ENCODE measurements around the gene KIF3B.
"Not testable (repeated sequence)": the region's sequence is repeated elsewhere in the genome, so short reads cannot be mapped to it uniquely, and the experiment has no call there.

KIF3B gene

DNA sequence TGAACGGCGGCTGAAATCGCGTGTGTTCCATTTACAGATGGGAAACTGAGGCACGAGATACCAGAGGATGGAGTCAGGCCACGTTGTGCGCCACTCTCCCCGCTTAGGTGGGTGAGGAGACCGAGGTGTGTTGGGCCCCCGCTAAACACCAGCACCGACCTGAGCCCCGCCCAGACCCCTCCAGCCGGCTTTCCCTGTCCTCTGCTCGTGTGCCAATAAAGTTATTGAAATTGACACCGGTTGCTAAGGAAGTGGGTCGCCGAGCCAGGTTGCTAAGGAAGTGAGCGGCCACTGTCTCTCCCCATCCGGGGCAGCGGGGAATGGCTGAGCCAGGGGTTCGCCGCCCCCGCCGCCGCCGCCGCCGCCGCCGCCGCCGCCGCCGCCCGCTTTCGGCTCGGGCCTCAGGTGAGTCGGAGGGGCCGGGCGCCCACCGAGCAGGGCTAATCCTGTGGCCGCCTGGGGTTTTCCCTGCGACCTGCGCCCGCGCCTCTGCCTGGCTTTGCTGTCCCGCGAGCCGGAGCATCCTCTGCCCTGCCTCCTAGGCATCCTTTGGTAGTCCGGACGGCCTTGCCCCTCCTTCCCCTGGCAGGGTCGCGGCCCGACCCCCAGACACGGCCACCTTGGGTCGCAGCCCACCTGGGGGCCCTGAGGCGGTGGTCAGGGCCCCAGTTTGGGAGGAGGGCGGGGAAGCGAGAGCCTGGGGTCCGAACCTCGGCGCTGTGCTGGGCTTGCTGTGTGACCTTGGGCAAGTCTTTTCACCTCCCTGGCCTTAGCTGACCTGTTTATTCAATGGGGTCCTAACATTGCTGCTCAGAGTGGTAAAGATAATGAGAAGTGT lies at the start of gene KIF3B:
Gene KIF3B, plus strand, starts transcription at position 291 of the 838 bp plus-strand sequence. CDS start 32,127 bp downstream, outside the sequence.
- DNase-seq (ENCODE audit: low read depth in 2 of 2), result peak; percentile 81 to 82

- no peak for DNase-seq (ENCODE audit: low read depth in 2 of 2)
Observed at GRCh38 chr20:32227744-32228688, 49.4 kb upstream of the KIF3B start.

DNA sequence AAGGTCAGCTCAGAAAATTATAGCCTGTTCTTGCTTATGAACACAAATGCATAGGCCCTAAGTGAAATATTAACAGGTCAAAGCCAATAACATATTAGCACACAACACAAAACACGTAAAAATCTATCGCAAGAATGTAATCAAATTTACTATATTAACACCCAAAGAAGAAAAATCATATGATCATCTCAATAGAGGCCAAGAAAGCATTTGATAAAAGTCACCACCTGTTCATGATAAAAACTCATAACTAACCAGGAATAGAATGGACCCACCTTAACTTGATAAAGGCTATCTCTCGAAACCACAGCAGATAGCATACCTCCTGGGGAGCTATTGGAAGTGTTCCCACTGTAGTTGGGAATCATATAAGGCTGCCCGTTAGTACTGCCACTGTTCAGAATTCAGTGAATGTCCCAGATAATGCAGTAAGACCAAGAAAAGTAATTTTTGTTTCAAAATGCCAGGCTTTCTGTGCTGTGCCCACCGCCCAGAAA lies 48.2 kb upstream of the KIF3B start:
- no peak for DNase-seq (ENCODE audit: low read depth in 2 of 2)

GRCh38 chr20:32230707-32231106 lies 46.7 kb upstream of the KIF3B start:
- DNase-seq (ENCODE audit: low read depth in 2 of 2), result no peak

DNA sequence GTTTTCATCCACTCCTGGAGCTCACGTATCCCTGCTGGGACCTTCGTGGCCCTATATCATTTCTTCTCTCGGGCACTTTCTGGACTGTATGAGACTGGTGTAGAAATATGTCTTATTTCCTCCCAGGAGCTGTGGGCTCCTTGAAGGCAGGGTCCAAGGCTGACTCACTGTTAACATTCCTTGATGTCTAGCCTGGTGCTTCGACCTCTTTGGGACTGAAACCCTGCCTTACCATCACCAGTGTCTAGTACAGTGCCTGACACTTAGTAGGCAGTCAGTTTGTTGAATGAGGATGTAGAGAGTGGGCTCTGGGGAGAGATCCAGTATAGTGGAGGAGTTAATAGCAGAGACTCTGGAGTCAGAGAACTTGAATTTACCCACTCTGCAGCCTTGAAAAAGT lies 46.2 kb upstream of the KIF3B start:
- DNase-seq (ENCODE audit: low read depth in 2 of 2), result no peak

DNA sequence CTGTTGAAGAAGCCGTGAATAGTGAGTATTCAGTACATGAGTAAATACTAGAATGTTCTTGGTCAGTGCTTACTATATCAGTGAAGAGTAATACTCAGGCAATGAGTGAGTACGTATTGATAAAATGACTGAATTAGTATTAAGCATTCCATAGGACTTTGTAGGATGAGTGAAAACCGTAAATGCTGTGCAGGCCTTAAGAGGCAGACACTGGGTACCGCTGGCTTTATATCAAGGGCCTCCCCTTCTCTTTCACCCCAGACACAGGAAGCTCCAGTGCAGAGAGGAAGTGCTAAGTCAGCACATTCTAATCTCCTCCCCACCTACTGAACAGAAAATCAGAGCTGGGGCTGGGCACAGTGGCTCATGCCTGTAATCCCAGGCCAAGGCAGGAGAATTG lies 45.6 kb upstream of the KIF3B start:
- peak in 1 of 2 donors; percentile 39 for DNase-seq (ENCODE audit: low read depth in 2 of 2)

DNA sequence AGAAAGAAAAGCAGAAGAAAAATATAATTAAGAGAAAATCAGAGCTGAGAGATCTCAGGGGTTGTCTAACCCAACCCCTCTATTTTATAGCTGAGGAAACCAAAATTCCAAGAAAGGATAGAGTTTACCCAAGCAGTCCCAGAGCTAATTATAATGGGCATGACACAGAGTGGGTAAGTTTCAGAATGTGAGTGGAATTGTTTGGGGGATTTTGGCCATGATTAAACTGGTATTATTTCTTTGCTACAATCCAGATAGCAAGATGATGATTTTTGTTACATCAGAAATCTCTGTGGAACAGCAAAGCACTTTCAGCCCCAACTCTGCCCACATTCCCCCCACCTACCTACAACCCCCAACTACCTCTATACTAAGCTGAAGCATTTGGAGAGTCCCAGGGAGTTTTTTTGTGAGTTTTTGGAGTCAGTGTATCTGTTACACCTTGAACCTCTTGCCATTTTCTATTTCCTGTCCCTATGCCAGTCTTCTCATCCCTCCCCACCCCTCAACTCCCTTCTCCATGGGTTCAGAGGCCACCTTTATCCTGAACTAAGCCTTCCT lies 45.0 kb upstream of the KIF3B start:
- DNase-seq (ENCODE audit: low read depth in 2 of 2), result no peak

DNA sequence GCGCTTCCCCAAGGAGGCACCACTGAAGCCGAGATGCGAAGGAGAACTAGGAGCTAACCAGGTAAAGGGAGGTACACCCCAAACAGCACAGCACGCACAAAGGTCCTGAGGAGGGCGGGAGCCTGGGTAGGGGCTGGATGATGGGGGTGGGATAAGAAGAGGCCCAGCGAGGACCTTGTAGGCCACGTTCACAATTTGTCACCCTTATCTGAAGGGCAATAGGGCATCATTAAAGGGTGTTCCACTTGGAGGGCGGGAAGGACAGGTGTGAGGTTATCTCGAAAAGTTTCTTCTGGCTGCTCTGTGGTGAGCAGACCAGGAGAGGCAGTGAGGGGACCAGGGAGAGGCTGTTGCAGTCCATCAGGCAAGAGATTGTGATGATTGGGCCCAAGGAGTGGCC lies 44.2 kb upstream of the KIF3B start:
- no peak for DNase-seq (ENCODE audit: low read depth in 2 of 2)

DNA sequence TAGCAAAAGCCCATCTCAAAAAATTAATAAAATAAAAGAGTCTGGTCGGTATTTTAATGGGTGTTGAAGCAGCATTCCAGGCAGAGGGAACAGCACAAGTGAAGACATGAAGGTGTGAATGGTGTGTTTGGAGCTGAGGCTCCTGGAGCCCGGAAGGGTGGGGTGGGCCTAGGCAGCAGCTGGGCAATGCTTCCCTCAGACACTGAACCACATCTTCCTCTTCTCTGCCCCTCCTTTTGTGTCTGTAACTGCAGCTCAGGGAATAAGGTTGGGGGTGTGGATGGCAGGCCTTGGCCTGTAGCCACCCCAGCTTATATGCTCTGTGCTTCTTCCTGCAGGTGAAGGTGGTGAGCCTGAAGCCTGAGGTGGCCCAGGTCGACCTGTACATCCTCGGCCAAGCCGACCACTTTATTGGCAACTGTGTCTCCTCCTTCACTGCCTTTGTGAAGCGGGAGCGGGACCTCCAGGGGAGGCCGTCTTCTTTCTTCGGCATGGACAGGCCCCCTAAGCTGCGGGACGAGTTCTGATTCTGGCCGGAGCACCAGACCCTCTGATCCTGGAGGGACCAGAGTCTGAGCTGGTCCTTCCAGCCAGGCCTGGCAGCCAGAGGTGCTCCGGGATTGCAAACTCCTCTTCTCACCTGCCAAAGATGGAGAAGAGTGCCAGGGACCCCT lies 43.2 kb upstream of the KIF3B start:
- DNase-seq (ENCODE audit: low read depth in 2 of 2), result no peak

DNA sequence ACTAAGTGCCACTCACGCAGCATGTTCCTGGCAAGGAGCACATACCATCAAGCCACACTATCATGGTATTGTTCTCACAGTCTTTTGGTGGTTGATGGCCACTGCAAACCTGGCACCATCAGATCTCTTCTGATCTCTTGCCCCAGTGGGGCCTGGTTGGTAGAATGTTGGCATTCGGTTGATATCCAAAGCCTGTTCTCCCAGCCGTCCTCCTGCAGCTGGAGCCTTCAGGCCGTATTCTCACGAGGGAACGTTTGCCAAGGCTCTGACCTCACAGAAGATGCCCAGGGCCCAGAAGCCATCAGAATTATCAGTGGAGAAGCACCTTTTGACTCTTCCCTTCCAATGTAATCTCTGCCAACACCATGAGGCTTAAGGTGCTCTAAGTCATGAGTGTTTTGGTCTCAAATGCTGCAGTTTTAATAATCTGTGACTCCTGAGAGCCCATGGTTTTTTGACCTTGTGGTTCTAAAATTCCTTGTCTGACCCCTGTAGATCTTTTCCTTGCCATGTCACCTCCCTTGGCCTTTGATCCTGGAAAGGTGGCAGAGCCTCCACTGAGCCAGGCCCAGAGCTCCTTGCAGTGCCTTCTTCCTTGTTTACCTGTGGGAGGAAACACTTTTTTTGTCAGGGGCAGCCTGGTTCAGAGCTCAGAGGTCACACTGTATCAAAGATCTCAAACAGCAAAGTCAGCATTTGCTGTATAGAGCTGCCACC lies 42.0 kb upstream of the KIF3B start:
- no peak for DNase-seq (ENCODE audit: low read depth in 2 of 2)

- no peak for DNase-seq (ENCODE audit: low read depth in 2 of 2)
Observed at GRCh38 chr20:32236048-32236533, 41.4 kb upstream of the KIF3B start.

GRCh38 chr20:32236819-32237218 lies 40.6 kb upstream of the KIF3B start:
- DNase-seq (ENCODE audit: low read depth in 2 of 2), result no peak

DNA sequence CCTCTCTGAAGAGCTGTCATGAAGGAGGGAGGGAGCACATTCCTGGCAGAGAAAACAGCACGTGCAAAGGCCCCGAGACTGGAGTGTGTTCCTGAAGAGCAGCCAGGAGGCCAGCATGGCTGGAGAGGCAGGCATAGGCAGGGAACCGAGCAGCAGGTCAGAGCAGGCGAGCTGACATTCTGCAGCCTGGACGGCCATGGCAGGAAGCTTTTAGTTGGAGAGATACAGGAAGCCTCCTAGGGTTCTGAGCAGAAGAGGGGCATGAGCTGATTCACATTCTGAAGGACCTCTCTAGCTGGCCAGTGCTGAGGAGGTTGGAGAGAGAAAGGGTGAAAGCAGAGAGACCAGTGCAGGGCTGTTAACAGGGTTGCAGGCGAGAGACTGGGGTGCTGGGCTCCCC lies 40.0 kb upstream of the KIF3B start:
- no peak for DNase-seq (ENCODE audit: low read depth in 2 of 2)

- DNase-seq (ENCODE audit: low read depth in 2 of 2), result no peak
Observed at GRCh38 chr20:32238483-32239425, 38.7 kb upstream of the KIF3B start.

- no peak for DNase-seq (ENCODE audit: low read depth in 2 of 2)
Observed at GRCh38 chr20:32240205-32240604, 37.2 kb upstream of the KIF3B start.

DNA sequence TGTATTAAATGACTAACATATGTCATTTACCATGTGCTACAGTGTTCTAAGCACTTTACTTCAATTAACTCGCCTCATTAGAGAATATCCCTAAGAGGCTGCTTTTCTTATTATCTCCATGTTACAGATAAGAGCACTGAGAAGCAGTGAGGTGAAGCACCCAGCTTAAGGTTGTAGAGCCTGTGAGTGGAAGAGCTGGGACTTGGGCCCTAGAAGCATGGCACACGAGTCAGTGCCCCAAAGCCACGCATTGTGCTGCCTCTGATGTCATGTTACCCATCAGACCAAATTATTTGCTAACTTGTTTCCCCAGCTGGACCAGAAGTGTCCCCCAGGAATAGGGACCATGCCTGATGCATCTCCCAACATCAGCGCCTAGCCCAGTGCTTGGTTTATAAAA lies 35.6 kb upstream of the KIF3B start:
- no peak for DNase-seq (ENCODE audit: low read depth in 2 of 2)

GRCh38 chr20:32244150-32244823 lies 33.2 kb upstream of the KIF3B start:
- DNase-seq (ENCODE audit: low read depth in 2 of 2), result no peak

DNA sequence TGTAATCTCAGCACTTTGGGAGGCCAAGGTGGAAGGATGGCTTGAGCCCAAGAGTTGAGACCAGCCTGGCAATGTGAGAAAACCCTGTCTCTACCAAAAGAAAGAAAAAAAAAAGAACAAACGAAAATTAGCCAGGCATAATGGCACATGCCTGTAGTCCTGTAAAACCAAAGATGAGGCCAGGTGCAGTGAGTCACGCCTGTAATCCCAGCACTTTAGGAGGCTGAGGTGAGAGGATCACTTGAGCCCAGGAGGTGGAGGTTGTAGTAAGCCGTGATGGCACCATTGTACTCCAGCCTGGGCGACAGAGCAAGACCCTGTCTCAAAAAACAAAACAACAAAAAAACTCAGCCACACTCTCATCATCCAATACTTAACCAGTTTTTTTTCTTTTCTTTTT lies 32.5 kb upstream of the KIF3B start:
- no peak for DNase-seq (ENCODE audit: low read depth in 2 of 2)

GRCh38 chr20:32246208-32246607 lies 31.2 kb upstream of the KIF3B start:
- DNase-seq (ENCODE audit: low read depth in 2 of 2), result not testable (repeated sequence)
